ENCODE measurements around the gene PROSER3.
"Not testable (repeated sequence)": the region's sequence is repeated elsewhere in the genome, so short reads cannot be mapped to it uniquely, and the experiment has no call there.

Gene PROSER3

GRCh38 chr19:35753634-35754369 lies 4.2 kb upstream of the PROSER3 start:
- no peak for DNase-seq (ENCODE audit: low read depth, low spot score)

GRCh38 chr19:35754370-35755130 lies 3.4 kb upstream of the PROSER3 start:
- DNase-seq (ENCODE audit: low read depth, low spot score): no peak

GRCh38 chr19:35755131-35755549 lies 2.8 kb upstream of the PROSER3 start:
- DNase-seq (ENCODE audit: low read depth, low spot score): no peak

GRCh38 chr19:35755550-35756376 lies 2.2 kb upstream of the PROSER3 start:
- DNase-seq (ENCODE audit: low read depth, low spot score): no peak

GRCh38 chr19:35756377-35757230 lies 1.4 kb upstream of the PROSER3 start, which contains the start of gene HSPB6:
Gene HSPB6, minus strand, starts transcription at chr19:35757029. Its CDS starts 21 bp downstream, at chr19:35757008.
- DNase-seq (ENCODE audit: low read depth, low spot score): no peak

GRCh38 chr19:35757231-35757748 lies 686 bp upstream of the PROSER3 start:
- peak; percentile 81 for DNase-seq (ENCODE audit: low read depth, low spot score)

GRCh38 chr19:35759697-35760096 lies 1.7 kb downstream of the PROSER3 start:
- no peak for DNase-seq (ENCODE audit: low read depth, low spot score)

GRCh38 chr19:35760711-35761349 lies 2.9 kb downstream of the PROSER3 start:
- no peak for DNase-seq (ENCODE audit: low read depth, low spot score)

- DNase-seq (ENCODE audit: low read depth, low spot score): no peak
Observed at GRCh38 chr19:35764432-35765315, 6.7 kb downstream of the PROSER3 start.

GRCh38 chr19:35766571-35767104 lies 8.7 kb downstream of the PROSER3 start:
- DNase-seq (ENCODE audit: low read depth, low spot score): no peak

GRCh38 chr19:35767288-35768081 lies 9.5 kb downstream of the PROSER3 start:
- DNase-seq (ENCODE audit: low read depth, low spot score): no peak

GRCh38 chr19:35768082-35768421 lies 10.1 kb downstream of the PROSER3 start:
- DNase-seq (ENCODE audit: low read depth, low spot score): no peak

GRCh38 chr19:35772362-35772761 lies 14.4 kb downstream of the PROSER3 start:
- DNase-seq (ENCODE audit: low read depth, low spot score): not testable (repeated sequence)

- no peak for DNase-seq (ENCODE audit: low read depth, low spot score)
Observed at GRCh38 chr19:35773020-35773806, 15.2 kb downstream of the PROSER3 start.

- no peak for DNase-seq (ENCODE audit: low read depth, low spot score)
Observed at GRCh38 chr19:35774274-35775045, 16.5 kb downstream of the PROSER3 start.

GRCh38 chr19:35775046-35775297 lies 17.0 kb downstream of the PROSER3 start:
- no peak for DNase-seq (ENCODE audit: low read depth, low spot score)
